ENCODE measurements around the gene RNF17. TPM values are rescaled to one million over a fixed set of nuclear protein-coding genes. Genes with fewer than 3 reads are reported as not detected.

Gene RNF17
- total and polyA plus RNA-seq, 9 donors = 0.14 to 0.73 (median 0.32) TPM; not detected in 3

DNA sequence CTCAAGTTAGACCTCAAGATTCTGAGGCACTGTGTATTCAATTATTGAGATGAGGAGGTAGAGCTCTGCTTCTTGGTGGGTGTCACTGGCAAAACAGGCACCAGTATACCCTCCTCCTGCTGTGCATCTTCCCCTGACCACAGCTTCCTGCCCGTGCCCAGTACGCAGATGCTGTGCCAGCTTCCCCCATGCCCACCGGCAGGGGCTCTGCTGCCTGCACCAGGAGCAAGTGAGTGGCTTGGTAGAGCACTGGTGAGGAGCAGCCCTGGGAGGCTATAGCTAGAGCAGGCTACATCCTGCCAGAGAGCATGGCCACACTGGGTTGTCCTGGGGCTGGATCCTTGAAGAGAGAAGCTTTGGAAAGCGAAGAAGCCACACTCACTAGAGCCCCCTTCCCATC is 21.0 kb upstream of the RNF17 start:
- Histone ChIP-seq H3K27ac (ENCODE audit: low read length) (no peak overlapping the region), H3K9me3 (replicated peaks; ENCODE audit: control insufficient read depth, low read depth, low read length) (no peaks in the 10 kb centered on the region), H3K4me3 (ENCODE audit: low read length) (no peak overlapping the region), H3K36me3 (ENCODE audit: control insufficient read depth, insufficient read depth, low read length) (no peaks in the 10 kb centered on the region), H3K27me3 (ENCODE audit: control insufficient read depth, insufficient read depth, low read length) (peaks cover 44% of the 10 kb centered on the region), H3K4me1 (ENCODE audit: control insufficient read depth, insufficient read depth, low read length) (peaks cover 46% of the 10 kb centered on the region)
- no peak for DNase-seq
- WGBS (ENCODE audit: insufficient coverage) = 76% methylated on average over 2 of the region's 4 CpGs

- Histone ChIP-seq H3K4me1 (ENCODE audit: control insufficient read depth, insufficient read depth, low read length) (peaks cover 46% of the 10 kb centered on the region), H3K4me3 (ENCODE audit: low read length) (no peak overlapping the region), H3K27me3 (ENCODE audit: control insufficient read depth, insufficient read depth, low read length) (peaks cover 54% of the 10 kb centered on the region), H3K27ac (ENCODE audit: low read length) (no peak overlapping the region), H3K9me3 (replicated peaks; ENCODE audit: control insufficient read depth, low read depth, low read length) (no peaks in the 10 kb centered on the region), H3K36me3 (ENCODE audit: control insufficient read depth, insufficient read depth, low read length) (no peaks in the 10 kb centered on the region)
- WGBS (ENCODE audit: insufficient coverage) = 64% methylated on average over 5 of the region's 6 CpGs
- no peak for DNase-seq
Observed at GRCh38 chr13:24744247-24744646, 19.7 kb upstream of the RNF17 start.

DNA sequence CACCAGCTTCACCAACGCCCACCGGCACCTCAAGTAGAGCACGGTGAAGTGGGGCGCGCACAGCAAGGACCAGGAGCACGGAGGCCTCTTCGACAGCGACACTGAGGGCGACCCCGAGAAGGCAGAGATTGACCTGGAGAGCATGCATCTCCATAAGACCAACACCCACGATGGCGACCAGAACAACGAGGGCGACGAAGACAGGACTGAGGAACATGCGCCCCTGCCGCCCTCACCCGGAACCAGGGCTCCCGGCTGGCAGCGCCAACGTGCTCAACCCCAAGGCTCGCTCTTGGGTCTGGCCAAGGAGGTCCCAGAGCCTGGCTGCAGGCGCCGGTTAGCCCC is 18.5 kb upstream of the RNF17 start:
- H3K9me3 ChIP-seq (replicated peaks; ENCODE audit: control insufficient read depth, low read depth, low read length) = no peaks in the 10 kb centered on the region
- no peak overlapping the region for H3K27ac ChIP-seq (ENCODE audit: low read length)
- peaks cover 60% of the 10 kb centered on the region for H3K27me3 ChIP-seq (ENCODE audit: control insufficient read depth, insufficient read depth, low read length)
- H3K36me3 ChIP-seq (ENCODE audit: control insufficient read depth, insufficient read depth, low read length) = no peaks in the 10 kb centered on the region
- DNase-seq = no peak
- peaks cover 46% of the 10 kb centered on the region for H3K4me1 ChIP-seq (ENCODE audit: control insufficient read depth, insufficient read depth, low read length)
- 45% methylated on average over 24 of the region's 24 CpGs for WGBS (ENCODE audit: insufficient coverage)
- no peak overlapping the region for H3K4me3 ChIP-seq (ENCODE audit: low read length)

DNA sequence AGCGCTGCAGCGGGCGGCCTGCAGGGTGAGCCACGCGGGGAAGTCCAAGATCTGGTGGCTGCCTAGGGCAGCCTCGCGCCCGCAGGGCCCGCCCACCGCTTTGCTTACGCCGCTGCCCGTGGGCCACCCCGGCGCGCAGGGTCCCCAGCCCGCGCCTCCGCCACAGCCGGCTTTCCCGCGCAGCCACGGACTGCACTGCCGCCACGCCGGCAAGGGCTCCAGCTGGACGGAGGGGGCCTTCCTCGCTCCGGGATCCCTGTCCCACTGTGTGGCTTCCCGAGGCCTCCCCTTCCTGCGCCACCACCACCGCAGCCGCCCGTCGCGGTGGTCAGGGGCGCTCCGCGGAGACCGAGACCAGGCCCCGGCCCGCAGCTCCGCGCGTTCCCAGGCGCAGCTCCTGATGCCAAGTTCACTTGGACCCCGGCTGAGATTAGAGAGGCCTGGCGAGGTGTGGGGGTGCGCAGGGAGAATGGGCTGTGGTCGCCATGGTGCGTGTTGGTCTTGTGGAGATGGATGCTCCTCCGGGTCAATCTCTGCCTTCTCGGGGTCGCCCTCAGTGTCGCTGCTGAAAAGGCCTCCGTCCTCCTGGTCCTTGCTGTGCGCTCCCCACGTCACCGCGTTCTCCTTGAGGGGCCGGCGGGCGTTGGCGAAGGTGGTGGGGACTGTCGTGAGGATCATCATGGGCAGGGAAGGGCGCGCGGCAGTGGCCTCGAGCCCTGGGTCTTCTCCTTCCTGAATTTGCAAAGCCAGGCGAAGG is 17.9 kb upstream of the RNF17 start:
- 2% methylated on average over 59 of the region's 70 CpGs for WGBS (ENCODE audit: insufficient coverage)
- no peak overlapping the region for H3K4me3 ChIP-seq (ENCODE audit: low read length)

DNA sequence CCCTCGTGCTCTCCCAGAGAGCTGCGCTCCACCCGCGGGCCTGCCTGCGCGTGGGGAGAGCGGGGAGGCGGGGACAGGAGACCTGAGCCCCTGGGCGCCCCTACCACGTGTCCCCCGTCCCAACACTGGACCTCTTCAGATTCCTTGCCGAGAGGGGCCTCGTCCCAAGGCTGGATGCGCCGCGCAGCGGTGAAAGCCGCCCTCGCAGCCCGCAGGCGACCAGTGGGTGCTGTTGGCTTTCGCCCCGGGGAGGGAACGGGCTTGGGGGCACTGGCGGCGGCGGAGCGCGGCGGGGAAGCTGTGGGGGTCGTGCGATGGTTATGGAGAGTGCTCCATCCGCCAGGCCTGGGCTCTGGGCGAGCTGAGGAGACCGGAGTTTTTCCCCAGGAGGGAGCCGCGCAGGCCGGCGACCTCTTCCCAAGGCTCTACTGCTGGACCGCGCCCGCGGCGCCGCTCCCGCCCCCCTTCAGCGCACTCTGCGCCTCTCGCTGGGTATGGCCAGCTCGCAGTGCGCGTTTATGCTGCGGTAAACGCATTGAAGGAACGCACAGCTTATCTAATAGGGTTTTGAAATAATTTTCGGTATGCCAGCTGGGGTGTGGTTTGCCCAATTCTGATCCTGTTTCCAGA is 17.2 kb upstream of the RNF17 start:
- no peak for DNase-seq
- Histone ChIP-seq H3K27ac (ENCODE audit: low read length) (no peak overlapping the region), H3K27me3 (ENCODE audit: control insufficient read depth, insufficient read depth, low read length) (peaks cover 60% of the 10 kb centered on the region), H3K4me3 (ENCODE audit: low read length) (peak overlapping the region; percentile 35), H3K9me3 (replicated peaks; ENCODE audit: control insufficient read depth, low read depth, low read length) (no peaks in the 10 kb centered on the region), H3K4me1 (ENCODE audit: control insufficient read depth, insufficient read depth, low read length) (peaks cover 39% of the 10 kb centered on the region), H3K36me3 (ENCODE audit: control insufficient read depth, insufficient read depth, low read length) (no peaks in the 10 kb centered on the region)
- under 1% methylated on average over 51 of the region's 56 CpGs for WGBS (ENCODE audit: insufficient coverage)

More for the DNA sequence above, 17.9 kb upstream of the RNF17 start:
- Histone ChIP-seq H3K4me1 (ENCODE audit: control insufficient read depth, insufficient read depth, low read length) (peaks cover 46% of the 10 kb centered on the region), H3K9me3 (replicated peaks; ENCODE audit: control insufficient read depth, low read depth, low read length) (no peaks in the 10 kb centered on the region), H3K27ac (ENCODE audit: low read length) (no peak overlapping the region), H3K36me3 (ENCODE audit: control insufficient read depth, insufficient read depth, low read length) (no peaks in the 10 kb centered on the region), H3K27me3 (ENCODE audit: control insufficient read depth, insufficient read depth, low read length) (peaks cover 60% of the 10 kb centered on the region)
- DNase-seq = no peak

DNA sequence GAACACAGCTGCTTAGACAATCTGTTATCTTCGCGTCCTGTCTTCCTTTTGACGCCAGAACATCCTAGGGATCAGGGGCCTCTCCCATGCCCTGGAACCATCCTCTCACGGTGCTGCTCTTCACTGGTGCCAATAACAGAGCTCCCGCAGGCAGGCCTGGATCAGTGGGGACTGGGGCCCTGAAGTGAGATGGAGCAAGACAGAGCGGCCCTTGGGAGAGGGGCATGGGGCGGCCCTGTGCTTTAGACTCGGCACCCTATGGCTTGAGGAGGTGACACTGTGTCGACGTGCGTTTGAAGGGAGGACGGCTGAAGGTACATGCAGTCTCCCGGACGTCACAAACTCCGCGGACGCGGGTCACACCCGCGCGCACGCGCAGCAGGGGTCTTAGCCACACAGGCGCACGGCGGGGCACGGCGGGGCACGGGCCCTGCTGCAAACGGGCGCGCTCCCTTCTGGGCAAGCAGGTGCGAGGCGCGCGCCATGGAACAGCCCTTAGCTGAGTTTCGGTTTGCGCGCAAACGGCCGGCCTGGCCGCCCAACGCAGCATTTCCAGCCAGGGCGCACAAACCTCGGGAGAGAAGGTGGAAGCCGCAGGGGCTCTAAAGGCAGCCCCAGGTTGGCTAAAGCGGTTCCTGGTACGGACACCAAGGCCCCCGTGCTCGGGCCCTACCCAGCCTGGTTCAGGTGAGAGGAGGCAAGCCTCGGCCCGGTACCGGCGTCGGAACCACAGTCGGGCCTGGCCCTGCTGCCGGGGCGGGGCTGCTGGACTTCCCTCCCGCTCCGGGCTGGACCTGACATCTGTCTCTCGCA is 16.5 kb upstream of the RNF17 start:
- H3K4me1 ChIP-seq (ENCODE audit: control insufficient read depth, insufficient read depth, low read length) = peaks cover 33% of the 10 kb centered on the region
- H3K36me3 ChIP-seq (ENCODE audit: control insufficient read depth, insufficient read depth, low read length) = no peaks in the 10 kb centered on the region
- no peak for DNase-seq
- under 1% methylated on average over 58 of the region's 61 CpGs for WGBS (ENCODE audit: insufficient coverage)
- H3K4me3 ChIP-seq (ENCODE audit: low read length) = peak overlapping the region; percentile 35
- no peak overlapping the region for H3K27ac ChIP-seq (ENCODE audit: low read length)
- peaks cover 62% of the 10 kb centered on the region for H3K27me3 ChIP-seq (ENCODE audit: control insufficient read depth, insufficient read depth, low read length)
- H3K9me3 ChIP-seq (replicated peaks; ENCODE audit: control insufficient read depth, low read depth, low read length) = no peaks in the 10 kb centered on the region

DNA sequence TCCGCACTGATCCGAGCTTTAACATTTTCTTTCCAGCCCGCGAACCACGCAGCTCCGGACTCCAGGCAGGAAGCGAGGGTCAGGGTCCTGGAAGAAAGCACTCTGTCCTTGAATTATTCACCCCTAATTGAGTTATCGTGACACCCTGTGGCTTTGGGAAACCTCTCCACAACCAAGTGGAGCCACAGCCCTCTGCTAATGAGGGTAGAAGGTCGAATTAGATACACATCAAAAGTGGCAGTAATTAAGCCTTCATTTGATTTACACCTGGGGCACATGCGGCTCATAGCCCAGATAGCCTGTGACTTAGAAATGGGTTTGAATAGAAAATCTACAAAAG is 15.9 kb upstream of the RNF17 start:
- 1% methylated on average over 9 of the region's 10 CpGs for WGBS (ENCODE audit: insufficient coverage)
- H3K27ac ChIP-seq (ENCODE audit: low read length) = no peak overlapping the region
- no peak for DNase-seq
- H3K4me1 ChIP-seq (ENCODE audit: control insufficient read depth, insufficient read depth, low read length) = peaks cover 31% of the 10 kb centered on the region
- H3K27me3 ChIP-seq (ENCODE audit: control insufficient read depth, insufficient read depth, low read length) = peaks cover 60% of the 10 kb centered on the region
- no peak overlapping the region for H3K4me3 ChIP-seq (ENCODE audit: low read length)
- H3K9me3 ChIP-seq (replicated peaks; ENCODE audit: control insufficient read depth, low read depth, low read length) = no peaks in the 10 kb centered on the region
- H3K36me3 ChIP-seq (ENCODE audit: control insufficient read depth, insufficient read depth, low read length) = no peaks in the 10 kb centered on the region

GRCh38 chr13:24759197-24759596 is 4.8 kb upstream of the RNF17 start:
- Histone ChIP-seq H3K4me1 (ENCODE audit: control insufficient read depth, insufficient read depth, low read length) (no peaks in the 10 kb centered on the region), H3K4me3 (ENCODE audit: low read length) (no peak overlapping the region), H3K36me3 (ENCODE audit: control insufficient read depth, insufficient read depth, low read length) (no peaks in the 10 kb centered on the region), H3K27ac (ENCODE audit: low read length) (no peak overlapping the region), H3K9me3 (replicated peaks; ENCODE audit: control insufficient read depth, low read depth, low read length) (no peaks in the 10 kb centered on the region), H3K27me3 (ENCODE audit: control insufficient read depth, insufficient read depth, low read length) (peaks cover 2% of the 10 kb centered on the region)
- DNase-seq = no peak

GRCh38 chr13:24764276-24764630 is 284 bp downstream of the RNF17 start:
- Histone ChIP-seq H3K27ac (ENCODE audit: low read length) (no peak overlapping the region), H3K36me3 (ENCODE audit: control insufficient read depth, insufficient read depth, low read length) (no peaks in the 10 kb centered on the region), H3K4me1 (ENCODE audit: control insufficient read depth, insufficient read depth, low read length) (no peaks in the 10 kb centered on the region), H3K27me3 (ENCODE audit: control insufficient read depth, insufficient read depth, low read length) (no peaks in the 10 kb centered on the region), H3K4me3 (ENCODE audit: low read length) (no peak overlapping the region), H3K9me3 (replicated peaks; ENCODE audit: control insufficient read depth, low read depth, low read length) (no peaks in the 10 kb centered on the region)
- WGBS (ENCODE audit: insufficient coverage) = 96% methylated on average over 3 of the region's 15 CpGs
- no peak for DNase-seq

DNA sequence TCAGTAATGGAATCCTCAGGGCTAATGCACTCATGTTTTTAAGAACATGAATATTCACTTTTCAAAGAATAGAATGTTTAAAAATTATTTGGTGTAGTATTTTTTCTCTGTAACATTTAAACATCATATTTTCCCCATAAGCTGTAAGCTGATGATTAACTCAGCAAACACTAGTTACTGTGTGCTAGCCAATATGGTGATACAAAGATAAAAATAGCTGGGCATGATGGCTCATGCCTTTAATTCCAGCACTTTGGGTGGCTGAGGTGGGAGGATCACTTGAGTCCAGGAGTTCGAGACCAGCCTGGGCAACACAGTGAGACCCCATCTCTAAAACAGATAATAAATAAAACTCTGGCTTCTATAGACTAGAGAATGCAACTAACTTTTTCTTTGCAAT is 13.2 kb downstream of the RNF17 start:
- H3K4me3 ChIP-seq (ENCODE audit: low read length) = no peak overlapping the region
- DNase-seq = no peak
- WGBS (ENCODE audit: insufficient coverage) = no CpG with 5 or more reads among the region's 1 CpG
- H3K27me3 ChIP-seq (ENCODE audit: control insufficient read depth, insufficient read depth, low read length) = peaks cover 2% of the 10 kb centered on the region
- no peaks in the 10 kb centered on the region for H3K36me3 ChIP-seq (ENCODE audit: control insufficient read depth, insufficient read depth, low read length)
- H3K27ac ChIP-seq (ENCODE audit: low read length) = no peak overlapping the region
- H3K9me3 ChIP-seq (replicated peaks; ENCODE audit: control insufficient read depth, low read depth, low read length) = no peaks in the 10 kb centered on the region
- H3K4me1 ChIP-seq (ENCODE audit: control insufficient read depth, insufficient read depth, low read length) = no peaks in the 10 kb centered on the region

All from muscle of leg (tissue), 11 donors.